GM21390 (cell line): ENCODE measurements around the gene LEMD2.

Experiments
- ATAC-seq: cut with Tn5 transposase; IDR thresholded peaks from one replicate; pipeline ENCODE4 v1.9.1; 2021; ENCODE audit not compliant: unreplicated experiment

The LEMD2 gene

DNA sequence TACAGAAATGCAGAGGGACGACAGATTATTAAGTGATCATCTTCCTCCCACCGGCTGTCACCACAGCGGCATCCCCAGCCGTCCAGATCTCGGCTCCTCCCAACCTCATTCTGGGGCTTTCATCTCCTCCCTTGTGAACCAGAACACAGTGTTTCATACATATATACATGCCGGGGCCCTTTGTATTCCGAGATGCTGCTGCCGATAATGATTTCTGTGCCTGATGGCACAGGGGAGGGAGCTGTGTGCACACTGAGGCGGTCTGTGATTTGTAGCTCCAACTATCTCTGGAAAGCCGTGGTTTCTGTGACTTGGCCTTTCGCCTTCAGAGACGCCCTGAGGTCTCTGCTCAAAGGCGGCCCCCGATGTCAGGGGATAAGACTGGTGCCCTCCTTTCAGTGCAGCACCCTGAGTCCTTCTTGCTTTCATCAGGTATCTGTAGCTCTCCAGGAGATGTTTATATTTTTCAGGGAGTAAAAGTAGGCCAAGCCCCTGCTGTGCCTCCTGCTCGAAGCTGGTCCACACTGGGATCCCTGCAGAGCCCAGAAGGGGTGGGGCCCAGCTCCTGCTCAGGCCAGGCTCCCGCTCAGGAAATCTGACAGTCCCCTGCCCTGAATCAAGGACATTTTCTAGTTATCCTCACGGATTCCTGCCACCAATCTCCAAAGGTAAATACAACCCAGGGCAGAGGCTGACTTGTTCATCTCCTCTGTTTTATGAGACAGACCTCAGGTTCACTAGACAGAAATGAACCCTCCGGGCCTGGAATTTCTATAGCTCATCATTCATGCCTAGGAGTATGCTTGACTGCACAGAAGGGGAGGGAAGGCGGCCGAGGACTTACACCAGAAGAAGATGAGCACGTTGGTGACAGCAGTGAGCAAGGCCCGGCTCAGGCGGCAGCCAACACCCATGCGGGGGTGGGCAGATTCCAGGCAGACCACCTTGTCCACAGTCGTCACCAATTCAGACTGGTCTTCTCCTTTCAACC, 11.2 kb downstream of the LEMD2 start:
- ATAC-seq = no peak

DNA sequence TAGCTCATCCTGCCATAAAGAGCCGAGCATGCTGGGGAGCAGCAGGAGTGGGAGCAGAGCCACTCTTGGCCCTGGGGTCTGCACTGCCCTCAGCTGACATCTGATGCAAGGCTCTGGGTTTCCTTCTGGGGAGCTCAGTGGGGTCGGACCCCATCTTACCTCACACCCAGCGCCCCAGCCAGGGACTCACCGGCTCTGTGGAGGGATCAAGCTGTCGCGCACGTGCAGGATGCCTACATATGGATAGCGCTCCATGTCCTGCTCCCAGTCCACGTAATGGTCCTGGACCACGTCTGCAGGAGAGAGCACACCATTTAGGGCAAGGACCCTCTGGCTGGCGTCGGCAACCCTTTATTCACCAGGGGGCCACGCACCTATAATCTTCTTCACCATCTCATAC, 12.2 kb downstream of the LEMD2 start:
- ATAC-seq = no peak

DNA sequence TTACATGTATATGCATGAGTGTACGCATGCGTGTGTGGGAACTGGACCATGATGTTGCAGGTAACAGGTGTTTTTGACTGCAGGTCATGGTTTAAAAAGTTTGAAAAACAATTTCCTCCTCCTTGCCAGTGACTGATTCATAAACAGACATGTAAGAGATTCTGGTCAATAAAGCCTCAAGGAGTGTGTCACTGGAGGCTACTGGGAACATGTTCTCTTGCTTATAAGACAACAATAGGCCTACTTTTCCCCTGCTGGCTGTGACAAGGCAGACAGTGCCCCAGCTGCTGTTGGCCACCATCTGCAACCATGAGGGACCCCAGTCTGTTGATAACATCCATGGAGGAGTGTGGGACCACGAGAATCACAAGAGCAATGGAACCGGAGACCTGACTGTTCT, 12.7 kb downstream of the LEMD2 start:
- no peak for ATAC-seq

DNA sequence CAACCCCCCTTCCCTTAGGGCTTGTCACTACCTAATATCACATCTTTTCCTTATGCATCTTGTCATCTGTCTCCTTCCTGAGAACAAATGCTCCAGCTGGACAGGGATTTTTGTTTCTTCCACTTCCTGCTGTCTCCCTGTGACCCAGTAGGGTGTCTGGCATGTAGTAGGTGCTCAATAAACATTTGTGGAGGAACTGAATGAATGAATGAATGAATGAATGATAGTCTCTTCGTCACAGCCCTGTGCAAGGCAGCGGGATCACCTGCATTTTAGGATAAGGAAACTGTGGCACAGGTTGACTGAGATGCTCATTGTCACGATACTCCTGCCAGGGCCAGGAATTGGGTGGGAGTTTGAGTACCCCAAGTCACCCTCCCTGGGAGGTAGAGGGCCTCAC, 14.2 kb downstream of the LEMD2 start:
- no peak for ATAC-seq

DNA sequence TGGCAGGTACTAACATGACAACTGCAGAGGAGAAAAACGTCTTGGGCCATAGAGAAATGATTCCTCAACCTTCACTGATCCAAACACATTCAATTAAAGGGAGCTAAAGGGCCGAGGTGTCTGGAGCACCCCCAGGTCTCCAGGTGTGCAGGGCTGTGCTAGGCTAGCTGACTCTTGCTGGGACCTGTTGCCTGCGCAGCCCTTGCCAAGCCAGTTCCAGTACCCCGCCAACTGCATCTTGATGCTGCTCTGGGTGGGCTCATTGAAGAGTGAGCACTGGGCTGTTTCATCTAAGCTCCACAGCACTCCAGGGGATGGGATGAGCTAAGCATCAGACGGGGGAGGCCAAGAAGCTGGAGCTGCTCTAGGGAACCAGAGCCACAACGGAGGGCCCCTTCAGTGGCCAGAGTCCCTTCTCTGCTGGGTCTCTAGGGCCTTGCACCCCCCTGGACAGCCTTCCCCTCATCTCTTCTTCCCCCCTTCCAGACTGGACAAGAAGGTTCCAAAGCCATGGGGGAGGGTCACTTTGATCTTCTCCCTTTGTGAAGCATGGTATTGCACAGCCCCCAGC, 15.9 kb downstream of the LEMD2 start:
- ATAC-seq = no peak

DNA sequence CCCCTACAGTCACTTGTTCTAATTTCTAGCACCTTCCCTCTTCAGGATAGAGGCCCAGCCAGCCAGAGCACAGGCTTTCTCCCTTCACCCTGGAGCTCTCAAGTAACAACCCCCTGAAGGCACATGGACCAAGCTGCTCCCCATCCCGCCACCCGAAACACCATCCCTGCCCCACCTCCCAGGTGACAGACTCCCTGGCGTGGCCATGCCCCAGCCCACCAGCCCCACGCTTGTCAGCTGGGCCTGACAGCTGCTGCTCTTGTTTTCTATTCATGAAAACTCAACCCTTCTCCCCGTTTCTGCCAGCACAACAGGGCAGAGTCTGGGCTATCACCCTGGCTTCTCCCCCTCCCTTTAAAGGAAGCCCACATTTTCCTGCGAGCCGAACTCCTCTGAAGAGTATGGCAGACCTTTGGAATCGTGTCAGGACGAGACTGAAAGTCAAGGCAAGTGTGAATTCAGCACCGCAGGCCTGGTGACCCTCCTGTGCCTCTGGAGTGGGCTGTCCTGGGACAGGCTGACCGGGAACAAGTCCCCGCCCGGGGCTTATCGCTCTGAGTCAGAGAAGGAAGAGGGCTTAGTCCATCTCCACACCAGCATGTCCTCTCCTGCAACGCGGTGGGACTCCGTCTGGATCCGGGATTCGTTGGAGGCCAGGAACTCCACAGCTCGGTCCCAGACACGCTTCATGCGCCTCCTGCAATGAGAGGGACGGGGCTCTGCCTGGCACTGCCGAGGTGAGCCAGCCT, 16.7 kb downstream of the LEMD2 start:
- ATAC-seq = no peak

DNA sequence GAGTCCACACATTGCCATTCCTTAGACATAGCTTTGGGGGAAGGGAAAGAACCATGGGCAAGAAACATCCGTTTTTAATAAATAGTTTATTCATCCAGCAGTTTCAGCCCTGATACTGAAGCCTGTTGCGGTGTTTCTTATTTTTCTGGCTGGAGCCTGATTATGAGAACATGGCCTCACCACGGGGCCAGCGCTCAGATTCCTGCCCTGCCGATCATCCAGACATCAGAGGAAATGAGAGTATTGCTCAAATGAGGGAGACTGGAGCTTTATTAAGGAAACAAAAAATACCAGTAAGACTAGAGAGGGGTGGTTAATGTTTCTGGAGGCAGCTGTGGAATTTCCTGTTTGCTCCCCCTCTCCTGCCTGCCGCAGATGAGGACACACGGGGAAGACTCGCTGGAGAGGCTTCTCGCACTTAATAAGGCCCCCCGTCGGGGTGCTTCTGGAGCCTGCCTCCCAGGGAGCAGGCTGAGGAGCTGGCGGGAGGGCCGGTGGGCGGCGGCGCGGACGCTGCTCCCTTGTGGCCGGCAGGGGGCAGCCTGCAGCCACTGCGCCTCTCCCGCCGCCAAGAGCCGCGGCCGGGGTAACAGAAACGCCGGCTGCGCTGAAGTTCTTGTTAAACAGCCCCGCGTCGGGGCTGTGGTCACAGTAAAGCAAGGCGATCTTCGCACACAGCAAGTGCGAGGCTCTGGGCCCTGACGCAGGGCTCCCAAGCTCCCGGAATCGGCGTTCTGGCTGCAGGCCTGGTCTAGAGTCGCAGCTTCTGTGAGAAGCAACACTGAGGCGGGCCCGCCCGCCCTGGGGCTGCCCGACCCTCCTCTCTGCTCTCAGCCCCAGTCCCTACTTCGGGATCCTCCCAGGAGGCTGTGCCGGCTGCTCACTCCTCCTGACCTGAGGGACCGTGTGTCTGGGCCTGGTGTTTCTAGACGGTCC, 17.5 kb downstream of the LEMD2 start:
- ATAC-seq = no peak

DNA sequence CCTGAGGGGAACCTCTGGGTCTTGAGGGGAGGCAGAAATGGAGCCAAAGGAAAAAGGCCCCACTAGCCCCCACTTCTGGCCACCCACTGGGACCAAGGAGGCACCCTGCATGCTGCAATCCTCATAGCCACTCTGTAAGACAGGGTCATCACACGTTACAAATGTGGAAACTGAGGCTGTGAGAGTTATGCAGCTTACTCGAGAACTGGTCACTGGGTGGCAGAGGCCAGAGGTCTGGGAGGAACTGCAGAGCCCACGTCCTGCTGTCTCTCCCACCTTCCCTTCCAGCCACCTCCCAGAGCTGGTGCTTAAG, 18.1 kb downstream of the LEMD2 start:
- ATAC-seq = no peak

DNA sequence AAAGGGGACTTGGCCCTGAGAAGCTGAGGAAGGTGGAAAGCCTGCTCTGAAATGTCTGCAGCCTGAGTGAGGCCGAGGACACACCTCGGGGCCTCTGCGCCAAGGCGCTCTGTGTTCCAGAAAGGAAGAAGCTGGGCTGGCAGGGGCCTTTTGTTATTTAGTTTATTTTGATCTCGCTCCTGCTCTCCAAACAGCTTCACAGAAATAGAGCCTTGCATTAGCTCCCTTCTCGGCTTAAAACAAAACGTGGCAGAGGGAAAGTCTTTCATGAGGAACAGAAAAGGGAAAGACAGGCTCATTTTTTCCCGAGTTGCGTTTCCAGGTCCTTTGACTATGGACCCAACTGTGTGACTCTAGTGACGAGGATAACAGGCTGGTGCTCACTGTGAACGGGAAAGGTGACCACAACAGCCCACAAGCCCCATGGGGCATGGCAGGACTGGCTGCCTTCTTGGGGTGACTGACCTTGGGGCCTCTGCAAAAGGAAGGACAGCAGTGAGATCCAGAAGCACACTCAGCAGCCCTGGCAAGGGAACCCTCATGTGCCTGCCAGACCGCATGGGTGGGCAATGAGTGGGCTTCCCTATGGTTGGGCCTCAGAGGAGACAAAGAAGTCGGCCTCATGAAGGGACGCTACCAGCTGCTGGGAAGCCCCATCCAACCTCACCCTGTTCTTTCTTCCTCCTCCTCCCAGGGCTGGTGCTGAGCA, 18.7 kb downstream of the LEMD2 start:
- no peak for ATAC-seq

DNA sequence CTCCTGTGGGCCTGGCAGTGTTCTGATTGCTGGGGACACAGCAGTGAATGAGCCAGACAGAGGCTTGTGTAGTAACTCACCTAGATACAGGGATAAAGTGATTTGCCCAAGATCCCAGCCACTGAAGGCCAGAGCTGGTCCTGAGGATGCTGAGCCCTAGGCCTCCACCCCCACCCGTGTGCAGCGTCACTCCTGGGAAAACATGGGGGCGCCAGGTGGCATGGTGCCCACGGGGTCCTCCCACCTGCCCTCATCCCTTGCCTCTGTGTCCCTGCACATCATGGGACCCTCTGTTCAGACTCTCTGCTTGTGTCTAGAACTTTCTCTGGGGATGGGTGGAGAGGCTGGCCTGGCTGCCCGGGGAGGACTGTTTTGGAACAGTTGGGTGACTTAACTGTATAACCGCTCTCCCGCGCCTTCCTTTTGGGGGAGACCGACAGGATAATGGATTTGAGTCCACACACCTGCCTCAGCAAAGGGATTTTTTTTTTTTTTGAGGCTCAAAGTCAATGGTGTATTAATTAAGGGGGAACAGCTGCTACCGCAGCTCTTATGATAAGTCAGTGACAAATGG, 19.6 kb downstream of the LEMD2 start:
- ATAC-seq = no peak

DNA sequence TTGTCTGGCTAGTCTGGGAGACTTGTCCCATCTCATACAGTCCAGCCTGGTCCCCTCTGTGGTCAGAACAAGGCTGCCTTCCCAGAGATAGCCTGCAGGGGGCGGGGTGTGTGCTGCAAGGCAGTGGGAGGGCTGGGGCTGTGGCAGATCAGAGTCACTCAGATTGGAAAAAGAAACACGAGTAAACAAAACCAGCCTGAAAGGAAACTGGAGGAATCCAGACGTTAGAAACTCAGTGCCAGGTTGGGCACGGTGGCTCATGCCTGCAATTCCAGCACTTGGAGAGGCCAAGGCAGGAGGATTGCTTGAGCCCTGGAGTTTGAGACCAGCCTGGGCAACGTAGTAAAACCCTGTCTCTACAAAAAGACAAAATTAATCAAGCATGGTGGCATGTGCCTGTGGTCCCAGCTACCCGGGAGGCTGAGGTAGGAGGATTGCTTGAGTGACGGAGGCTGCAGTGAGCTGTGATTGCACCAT, 20.2 kb downstream of the LEMD2 start:
- ATAC-seq = no peak

DNA sequence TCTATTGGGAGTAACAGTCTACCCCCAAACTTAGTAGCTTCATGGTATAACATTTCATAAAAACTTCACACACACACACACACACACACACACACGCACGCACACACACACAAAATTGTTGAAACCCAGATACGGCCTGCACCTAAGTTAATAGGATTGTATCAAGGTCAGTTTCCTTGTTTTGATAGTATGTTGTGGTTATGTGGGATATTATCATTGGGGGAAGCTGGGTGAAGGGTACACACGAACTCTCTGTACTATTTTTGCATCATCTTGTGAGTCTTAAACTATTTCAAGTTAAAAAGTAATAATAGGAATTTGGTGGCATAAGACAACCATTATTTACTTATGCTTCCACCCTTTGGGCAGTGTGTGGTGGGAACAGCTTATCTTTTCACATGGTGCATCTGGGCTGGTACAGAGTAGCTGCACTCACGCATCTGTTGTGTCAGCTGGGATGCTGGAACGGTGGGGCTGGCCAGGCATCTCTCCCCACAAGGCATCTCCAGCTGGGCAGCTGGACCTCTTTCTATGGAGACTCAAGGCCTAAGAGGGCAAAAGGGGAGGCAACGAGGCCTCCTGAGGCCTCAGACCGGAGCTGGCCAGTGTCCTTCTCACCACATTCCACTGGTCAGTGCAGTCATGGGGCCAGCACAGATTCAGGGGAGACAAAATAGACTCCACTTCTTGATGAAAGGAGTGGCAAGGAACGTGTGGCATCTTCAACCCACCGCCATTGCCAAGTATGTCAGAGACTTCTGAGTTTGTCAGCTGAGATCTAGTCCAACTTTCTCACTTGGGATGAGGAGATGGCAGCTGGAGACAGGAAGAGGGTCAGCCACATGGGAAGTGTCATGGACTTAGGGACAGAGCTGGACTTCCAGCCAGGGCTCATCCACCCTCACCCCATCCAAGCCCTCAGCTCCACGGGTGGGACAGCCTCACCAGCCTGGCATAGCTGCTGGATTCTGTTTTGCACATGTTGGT, 21.7 kb downstream of the LEMD2 start:
- no peak for ATAC-seq

DNA sequence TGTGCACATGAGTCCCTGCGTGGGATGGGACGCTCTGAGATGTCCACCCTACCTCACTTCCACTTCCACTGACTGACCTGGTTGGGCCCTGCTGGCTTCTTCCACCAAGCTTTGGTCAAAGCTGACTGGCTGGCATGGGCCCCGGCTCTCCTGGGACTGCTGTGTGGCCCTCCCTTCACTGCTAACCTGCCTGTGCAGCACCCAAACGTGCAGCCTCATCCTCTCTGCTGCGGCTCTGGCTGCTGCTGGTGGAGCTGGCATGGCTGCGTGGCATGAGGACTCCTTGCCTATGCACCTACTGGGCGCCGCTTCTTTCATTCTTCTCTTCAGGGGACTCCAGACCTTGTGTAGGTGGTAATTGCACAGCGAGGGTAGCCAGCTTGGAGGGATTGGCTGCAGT, 23.6 kb downstream of the LEMD2 start:
- ATAC-seq = no peak

DNA sequence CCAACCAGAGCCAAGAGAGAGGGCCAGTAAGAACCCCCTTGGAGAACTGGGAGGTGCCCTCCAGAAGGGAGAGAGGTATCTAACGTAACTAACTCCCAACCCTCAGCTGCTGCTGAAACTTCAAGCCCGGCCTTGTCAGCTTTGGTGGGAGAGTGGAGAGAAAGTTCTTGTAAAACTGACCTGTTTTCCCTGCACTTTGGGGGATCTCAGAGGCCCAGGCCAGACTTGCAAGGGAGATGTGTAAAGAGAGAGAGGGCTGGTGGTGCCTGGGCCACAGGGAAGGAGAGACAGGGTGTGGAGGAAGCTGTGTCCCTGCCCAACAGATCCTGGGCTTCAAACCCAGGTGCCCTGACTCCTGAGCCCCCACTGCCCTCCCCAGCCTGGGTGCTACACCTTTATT, 24.9 kb downstream of the LEMD2 start:
- no peak for ATAC-seq

DNA sequence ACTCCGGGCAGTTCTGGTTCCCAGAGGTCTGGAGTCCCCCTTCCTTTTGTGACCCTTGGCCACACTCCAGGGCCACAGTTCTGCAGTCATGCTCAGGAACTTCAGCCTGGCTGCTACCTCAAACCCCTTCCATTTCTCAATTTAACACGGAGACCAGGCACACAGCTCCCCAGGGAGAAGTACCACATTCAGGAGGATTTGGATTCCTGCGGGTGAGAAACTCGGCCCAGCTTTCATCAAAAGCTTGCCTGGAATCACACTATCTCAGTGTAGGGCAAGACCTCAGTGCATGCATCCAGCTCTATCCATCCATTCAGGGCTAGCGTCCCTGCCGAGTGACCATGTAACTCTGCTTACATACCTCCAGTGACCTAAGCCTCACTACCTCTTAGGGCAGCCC, 25.4 kb downstream of the LEMD2 start:
- no peak for ATAC-seq

DNA sequence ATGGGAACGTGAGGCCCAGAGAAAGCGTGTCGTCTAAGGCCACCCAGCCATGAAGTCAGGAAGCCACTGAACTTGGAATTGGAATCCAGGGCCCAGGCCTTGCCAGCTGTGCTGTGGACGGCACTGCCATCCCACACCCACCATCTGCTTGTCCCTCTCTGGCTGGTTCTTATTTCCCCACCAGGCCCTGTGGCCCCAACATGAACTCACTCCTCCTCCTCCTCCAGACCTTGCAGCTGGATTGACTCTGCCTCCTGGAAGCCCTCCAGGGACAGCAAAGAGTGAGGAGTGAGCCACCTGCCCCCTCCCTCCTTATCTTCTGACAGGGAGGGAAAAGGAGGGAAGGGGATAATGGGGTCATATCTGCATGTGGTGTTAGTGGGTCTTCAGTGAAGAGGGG, 26.2 kb downstream of the LEMD2 start:
- ATAC-seq = no peak

DNA sequence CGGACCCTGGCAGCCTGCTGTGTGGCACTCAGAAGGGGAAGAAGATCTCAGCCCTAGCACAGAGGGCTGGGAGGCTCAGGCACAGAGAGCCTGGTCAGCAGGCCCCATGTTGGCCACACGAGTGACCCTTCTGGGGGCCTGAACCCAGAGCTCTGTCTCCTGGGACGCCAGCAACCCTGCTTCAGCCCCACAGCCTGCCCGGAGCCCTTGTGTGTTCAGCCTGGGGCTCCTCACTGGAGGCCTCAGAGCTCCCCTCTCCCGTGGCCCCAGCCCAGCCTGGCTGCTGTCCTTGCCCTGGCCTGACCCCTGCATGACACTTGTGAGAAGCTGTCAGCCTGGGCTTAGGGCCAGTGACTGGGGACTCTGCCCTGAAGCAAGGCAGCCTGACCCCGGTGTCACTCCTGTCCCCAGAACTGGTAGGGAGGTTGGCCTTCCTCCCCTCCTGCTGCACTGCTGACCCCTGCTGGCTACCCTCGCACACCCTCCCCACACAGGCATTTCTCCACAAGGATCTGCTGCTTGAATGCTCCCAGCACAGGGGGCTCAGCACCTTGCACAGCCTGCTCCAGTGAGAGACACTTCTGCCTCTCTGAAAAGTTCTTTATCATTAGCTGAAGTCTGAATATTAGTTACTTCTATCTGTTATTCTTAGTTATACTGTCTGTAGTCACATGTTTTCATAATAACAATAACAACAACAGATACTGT, 26.9 kb downstream of the LEMD2 start:
- ATAC-seq = no peak

DNA sequence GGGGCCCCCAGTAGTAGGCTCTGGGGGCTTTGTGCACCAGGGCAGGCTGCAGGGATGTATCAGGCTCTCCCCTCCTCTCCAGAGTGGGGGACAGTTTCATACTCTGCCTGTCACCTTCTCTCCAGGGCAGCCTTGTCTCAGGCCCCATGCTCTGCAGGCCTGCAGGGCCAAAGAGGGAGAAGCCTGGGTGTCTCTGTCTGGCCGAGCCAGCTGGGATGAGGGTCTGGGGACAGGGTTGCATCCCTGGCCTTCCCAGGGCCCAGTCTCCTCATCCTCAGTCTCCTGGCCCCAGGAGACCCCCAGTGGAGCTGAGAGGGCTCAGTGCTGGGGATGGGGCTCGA, 27.4 kb downstream of the LEMD2 start:
- ATAC-seq = no peak
